ENCODE results near the gene OXSR1. TPM values are rescaled to one million over a fixed set of nuclear protein-coding genes. Genes with fewer than 3 reads are reported as not detected.
"Not testable (repeated sequence)": the region's sequence is repeated elsewhere in the genome, so short reads cannot be mapped to it uniquely, and the experiment has no call there.

OXSR1 gene
- total RNA-seq, 2 experiments from 2014 or later: 53.7 to 56.0 TPM

GRCh38 chr3:38229036-38229435, 63.7 kb downstream of the OXSR1 start:
- no peaks in the 10 kb centered on the region for H3K27me3 Mint-ChIP-seq
- ChIA-PET CTCF (no interaction called here), POLR2A (interaction anchor here (0.8 kb wide), 1 partner anchor 45 kb away, joined by 7 read pairs; no protein-coding TSS in a partner anchor)
- H3K27ac Mint-ChIP-seq: no peak overlapping the region
- intact Hi-C loops (cut with DNase I, micrococcal nuclease): no loop called here
- ATAC-seq (no peak), DNase-seq (no peak)
- no peak overlapping the region for H3K4me3 Mint-ChIP-seq
- peaks cover 9% of the 10 kb centered on the region for H3K4me1 Mint-ChIP-seq
- H3K36me3 Mint-ChIP-seq (ENCODE audit: low read depth): peaks cover 56% of the 10 kb centered on the region
- no peaks in the 10 kb centered on the region for H3K9me3 Mint-ChIP-seq (ENCODE audit: low read depth)

DNA sequence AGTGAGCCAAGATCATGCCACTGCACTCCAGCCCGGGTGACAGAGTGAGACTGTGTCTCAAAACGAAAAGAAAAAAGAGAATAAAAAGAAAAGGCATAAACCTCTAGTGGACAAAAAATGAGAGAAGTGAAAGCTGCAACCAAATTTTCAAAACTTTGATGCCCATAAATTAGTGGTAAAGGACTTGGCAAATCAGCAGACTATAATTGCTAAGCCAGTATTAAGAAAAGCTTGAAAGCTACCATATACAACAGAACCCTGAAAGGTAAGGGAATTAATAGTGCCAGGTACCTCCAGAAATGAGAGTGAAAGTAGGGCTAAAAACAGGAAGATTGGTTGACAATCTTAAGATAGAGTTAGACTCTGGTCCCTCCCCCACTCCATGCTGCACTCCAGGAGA, 67.4 kb downstream of the OXSR1 start:
- Mint-ChIP-seq H3K36me3 (ENCODE audit: low read depth) (peaks cover 68% of the 10 kb centered on the region), H3K27ac (no peak overlapping the region), H3K27me3 (no peaks in the 10 kb centered on the region), H3K4me1 (no peaks in the 10 kb centered on the region), H3K4me3 (no peak overlapping the region), H3K9me3 (ENCODE audit: low read depth) (peaks cover 16% of the 10 kb centered on the region)
- ChIA-PET CTCF (interaction anchor here (0.6 to 1.0 kb wide), 2 partner anchors 265 to 1335 kb away, joined by 3 read pairs; no protein-coding TSS in a partner anchor), POLR2A (no interaction called here)
- intact Hi-C loops (cut with DNase I, micrococcal nuclease): no loop called here
- no peak for DNase-seq
- no peak for ATAC-seq

DNA sequence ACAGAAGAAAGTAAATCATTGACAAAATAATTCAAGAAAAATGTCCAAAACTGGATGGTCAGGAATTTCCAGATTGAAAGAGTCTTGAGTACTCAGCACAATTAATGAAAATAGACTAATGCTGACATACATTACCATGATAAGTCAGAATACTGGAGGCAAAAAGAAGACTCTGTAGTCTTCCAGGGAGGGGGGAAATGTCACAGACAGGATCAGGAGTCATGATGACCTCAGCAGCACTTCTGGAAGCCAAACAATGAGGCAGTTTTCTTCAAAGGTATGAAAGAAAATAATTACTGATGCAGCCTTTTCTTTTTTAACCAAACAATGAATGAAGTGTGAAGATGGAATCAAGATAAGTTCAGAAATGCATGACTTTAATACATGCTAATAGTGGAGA, 70.1 kb downstream of the OXSR1 start:
- Mint-ChIP-seq H3K4me3 (no peak overlapping the region), H3K27me3 (no peaks in the 10 kb centered on the region), H3K9me3 (ENCODE audit: low read depth) (peaks cover 27% of the 10 kb centered on the region), H3K36me3 (ENCODE audit: low read depth) (peaks cover 84% of the 10 kb centered on the region), H3K27ac (no peak overlapping the region), H3K4me1 (no peaks in the 10 kb centered on the region)
- ChIA-PET POLR2A (no interaction called here), CTCF (no interaction called here)
- DNase-seq (no peak), ATAC-seq (no peak)
- intact Hi-C loops (cut with DNase I, micrococcal nuclease): no loop called here

DNA sequence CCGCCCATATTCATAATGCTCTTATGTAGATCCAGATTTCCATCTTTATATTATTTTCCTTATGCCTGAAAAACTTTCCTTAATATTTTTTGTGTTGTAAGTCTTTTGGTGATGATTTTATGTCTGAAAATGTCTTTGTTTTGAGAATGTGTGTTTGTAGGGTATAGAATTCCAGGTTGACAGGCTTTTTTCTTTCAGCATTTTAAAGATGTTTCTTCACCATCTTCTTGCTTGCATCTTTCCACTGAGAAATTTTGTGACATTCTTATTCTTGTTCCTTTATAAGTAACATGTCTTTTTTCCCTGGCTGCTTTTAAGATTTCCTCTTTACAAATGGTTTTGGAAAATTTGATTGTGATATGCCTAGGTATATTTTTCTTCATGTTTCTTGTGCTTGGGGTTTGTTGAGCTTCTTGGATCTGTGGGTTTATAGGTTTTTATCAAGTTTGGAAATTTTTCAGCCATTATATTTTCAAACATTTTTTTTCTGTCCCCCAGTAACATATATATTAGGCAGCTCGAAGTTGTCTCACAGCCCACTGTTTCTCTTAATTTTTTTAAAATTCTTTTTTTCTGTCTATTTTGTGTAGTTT, 73.2 kb downstream of the OXSR1 start:
- Mint-ChIP-seq H3K4me1 (no peaks in the 10 kb centered on the region), H3K4me3 (no peak overlapping the region), H3K9me3 (ENCODE audit: low read depth) (peaks cover 27% of the 10 kb centered on the region), H3K27me3 (no peaks in the 10 kb centered on the region), H3K27ac (no peak overlapping the region), H3K36me3 (ENCODE audit: low read depth) (peaks cover 75% of the 10 kb centered on the region)
- intact Hi-C loops (cut with DNase I, micrococcal nuclease): no loop called here
- DNase-seq: no peak
- CTCF ChIA-PET: interaction anchor here (0.7 to 1.7 kb wide), 4 partner anchors 18 to 122 kb away, joined by 3 to 6 read pairs (median 4); no protein-coding TSS in a partner anchor
- POLR2A ChIA-PET: no interaction called here
- no peak for ATAC-seq

- H3K4me3 Mint-ChIP-seq; intact Hi-C loops (cut with DNase I, micrococcal nuclease); ATAC-seq; H3K27me3 Mint-ChIP-seq; DNase-seq; H3K4me1 Mint-ChIP-seq; H3K27ac Mint-ChIP-seq; H3K9me3 Mint-ChIP-seq (ENCODE audit: low read depth); POLR2A ChIA-PET: not testable (repeated sequence)
- CTCF ChIA-PET: interaction anchor here (0.9 kb wide), 1 partner anchor 15 kb away, joined by 3 read pairs; no protein-coding TSS in a partner anchor
- peaks cover 58% of the 10 kb centered on the region for H3K36me3 Mint-ChIP-seq (ENCODE audit: low read depth)
These were observed 77.5 kb downstream of the OXSR1 start for GRCh38 chr3:38242812-38243211.

GRCh38 chr3:38245930-38246329, 80.6 kb downstream of the OXSR1 start:
- Mint-ChIP-seq H3K4me3 (no peak overlapping the region), H3K4me1 (no peaks in the 10 kb centered on the region), H3K9me3 (ENCODE audit: low read depth) (no peaks in the 10 kb centered on the region), H3K27ac (no peak overlapping the region), H3K27me3 (no peaks in the 10 kb centered on the region), H3K36me3 (ENCODE audit: low read depth) (peaks cover 45% of the 10 kb centered on the region)
- ATAC-seq: no peak
- no peak for DNase-seq
- ChIA-PET POLR2A (no interaction called here), CTCF (no interaction called here)
- intact Hi-C loops (cut with DNase I, micrococcal nuclease): no loop called here

DNA sequence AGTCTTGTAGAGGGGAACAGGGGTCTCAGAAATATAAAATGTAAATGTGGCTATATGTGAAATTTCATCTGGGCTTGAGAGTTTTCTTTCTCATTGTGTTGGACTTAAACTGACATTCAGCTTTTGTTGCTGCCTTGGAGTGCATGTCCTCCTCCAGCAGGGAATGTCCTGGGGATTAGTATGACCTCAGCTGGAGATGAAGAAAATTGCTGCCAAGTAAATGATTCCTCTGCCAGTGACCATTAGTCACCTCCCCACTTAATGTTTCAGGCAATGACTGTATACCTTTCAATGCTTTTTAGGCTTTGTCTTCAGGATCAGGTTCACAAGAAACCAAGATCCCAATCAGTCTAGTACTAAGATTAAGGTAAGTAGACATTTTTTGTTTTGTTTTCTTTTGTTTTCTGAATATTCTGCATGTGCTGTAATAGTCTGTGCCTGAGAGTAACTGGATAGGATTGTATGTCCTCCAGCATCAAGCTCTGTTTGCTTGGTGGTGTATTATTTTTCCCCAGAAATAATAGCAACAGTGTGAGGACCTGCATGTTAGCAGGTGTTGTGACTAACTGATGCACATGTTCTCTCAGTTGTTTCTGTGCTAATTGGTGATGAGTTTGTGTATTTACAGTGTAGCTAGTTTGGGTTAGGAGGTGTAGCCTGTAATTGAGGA, 82.2 kb downstream of the OXSR1 start:
- DNase-seq (no peak), ATAC-seq (no peak)
- no peaks in the 10 kb centered on the region for H3K9me3 Mint-ChIP-seq (ENCODE audit: low read depth)
- ChIA-PET CTCF (no interaction called here), POLR2A (no interaction called here)
- H3K4me1 Mint-ChIP-seq: no peaks in the 10 kb centered on the region
- intact Hi-C loops (cut with DNase I, micrococcal nuclease): no loop called here
- H3K36me3 Mint-ChIP-seq (ENCODE audit: low read depth): peaks cover 54% of the 10 kb centered on the region
- no peak overlapping the region for H3K4me3 Mint-ChIP-seq
- no peak overlapping the region for H3K27ac Mint-ChIP-seq
- H3K27me3 Mint-ChIP-seq: no peaks in the 10 kb centered on the region

DNA sequence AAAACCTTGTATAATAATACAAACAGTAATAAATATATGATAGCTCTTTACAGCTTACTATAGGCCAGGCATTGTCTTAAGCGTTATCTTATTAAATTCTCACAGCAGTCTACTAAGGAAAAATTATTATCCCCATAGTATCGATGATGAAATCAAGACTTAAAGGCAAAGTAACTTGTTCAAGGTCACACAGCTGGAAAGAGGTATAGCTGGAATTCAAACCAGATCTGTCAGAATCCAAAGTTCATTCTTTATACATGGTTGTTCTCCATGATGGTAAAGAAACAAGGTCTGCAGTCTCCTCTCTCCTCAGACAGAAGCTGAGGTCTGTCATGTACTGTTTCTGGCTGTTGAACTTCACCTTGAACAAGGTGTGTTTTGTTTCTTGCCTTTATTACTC, 84.9 kb downstream of the OXSR1 start:
- ATAC-seq: no peak
- ChIA-PET POLR2A (no interaction called here), CTCF (interaction anchor here (0.5 kb wide), 1 partner anchor 16 kb away, joined by 5 read pairs; no protein-coding TSS in a partner anchor)
- no peaks in the 10 kb centered on the region for H3K9me3 Mint-ChIP-seq (ENCODE audit: low read depth)
- H3K4me3 Mint-ChIP-seq: no peak overlapping the region
- H3K36me3 Mint-ChIP-seq (ENCODE audit: low read depth): peaks cover 68% of the 10 kb centered on the region
- peaks cover 17% of the 10 kb centered on the region for H3K4me1 Mint-ChIP-seq
- DNase-seq: no peak
- intact Hi-C loops (cut with DNase I, micrococcal nuclease): no loop called here
- no peaks in the 10 kb centered on the region for H3K27me3 Mint-ChIP-seq
- H3K27ac Mint-ChIP-seq: no peak overlapping the region

GRCh38 chr3:38251197-38251596, 85.9 kb downstream of the OXSR1 start:
- ChIA-PET POLR2A (no interaction called here), CTCF (interaction anchor here (0.5 kb wide), 1 partner anchor 15 kb away, joined by 3 read pairs; no protein-coding TSS in a partner anchor)
- H3K4me3 Mint-ChIP-seq: no peak overlapping the region
- intact Hi-C loops (cut with DNase I, micrococcal nuclease): no loop called here
- no peaks in the 10 kb centered on the region for H3K9me3 Mint-ChIP-seq (ENCODE audit: low read depth)
- ATAC-seq: no peak
- H3K4me1 Mint-ChIP-seq: peaks cover 25% of the 10 kb centered on the region
- peaks cover 69% of the 10 kb centered on the region for H3K36me3 Mint-ChIP-seq (ENCODE audit: low read depth)
- H3K27me3 Mint-ChIP-seq: no peaks in the 10 kb centered on the region
- DNase-seq: no peak
- no peak overlapping the region for H3K27ac Mint-ChIP-seq

DNA sequence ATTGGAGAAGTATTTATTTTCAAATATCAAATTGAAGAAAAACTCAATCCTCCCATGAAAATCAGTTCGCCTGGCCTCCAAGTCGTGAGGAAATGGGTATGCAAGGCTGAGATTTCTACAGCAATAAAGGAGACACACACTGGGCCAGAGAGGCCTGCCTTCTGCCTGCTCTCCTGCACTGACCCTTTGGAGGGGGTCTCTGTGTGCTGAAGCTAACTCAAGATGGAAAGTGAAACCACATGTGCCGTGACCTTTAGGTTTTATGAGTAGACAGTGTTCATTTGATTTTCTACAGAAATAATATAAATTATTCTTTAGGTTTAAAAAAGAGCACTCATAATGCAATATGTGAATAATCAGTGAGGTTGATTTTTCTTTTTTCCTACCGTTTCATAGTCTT, 88.4 kb downstream of the OXSR1 start:
- no peak for DNase-seq
- Mint-ChIP-seq H3K4me1 (peaks cover 42% of the 10 kb centered on the region), H3K27ac (no peak overlapping the region), H3K36me3 (ENCODE audit: low read depth) (peaks cover 55% of the 10 kb centered on the region), H3K4me3 (no peak overlapping the region), H3K9me3 (ENCODE audit: low read depth) (no peaks in the 10 kb centered on the region), H3K27me3 (no peaks in the 10 kb centered on the region)
- POLR2A ChIA-PET: no interaction called here
- ATAC-seq: no peak
- CTCF ChIA-PET: no interaction called here
- intact Hi-C loops (cut with DNase I, micrococcal nuclease): no loop called here

- intact Hi-C loops (cut with DNase I, micrococcal nuclease): no loop called here
- peak; percentile 67 for ATAC-seq
These were observed 89.5 kb downstream of the OXSR1 start for GRCh38 chr3:38254872-38255271.

DNA sequence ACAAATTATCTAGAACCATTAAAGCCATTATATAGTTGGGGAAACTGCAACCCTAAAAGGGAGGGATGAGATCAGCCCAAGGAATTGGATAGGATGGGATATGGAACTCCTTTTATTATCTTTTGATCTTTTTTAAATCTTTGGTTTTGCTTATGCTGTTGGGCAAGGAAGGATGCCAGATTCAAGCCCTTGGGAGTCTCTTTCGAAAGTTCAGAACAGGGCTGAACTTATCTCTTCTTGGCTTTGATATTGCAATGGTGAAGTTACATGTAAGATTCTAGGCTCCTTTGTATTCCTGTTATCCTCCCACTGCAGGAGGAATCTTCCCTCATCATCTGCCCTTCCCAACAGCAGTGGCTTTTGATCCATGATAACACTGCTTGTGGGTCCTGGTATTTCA, 90.3 kb downstream of the OXSR1 start:
- POLR2A ChIA-PET: no interaction called here
- H3K4me1 Mint-ChIP-seq: peaks cover 51% of the 10 kb centered on the region
- intact Hi-C loops (cut with DNase I, micrococcal nuclease): no loop called here

More at GRCh38 chr3:38254872-38255271, 89.5 kb downstream of the OXSR1 start:
- peaks cover 45% of the 10 kb centered on the region for H3K4me1 Mint-ChIP-seq
- H3K9me3 Mint-ChIP-seq (ENCODE audit: low read depth): no peaks in the 10 kb centered on the region
- H3K36me3 Mint-ChIP-seq (ENCODE audit: low read depth): peaks cover 47% of the 10 kb centered on the region
- POLR2A ChIA-PET: no interaction called here
- H3K27ac Mint-ChIP-seq: no peak overlapping the region
- DNase-seq: peak; percentile 16
- H3K4me3 Mint-ChIP-seq: no peak overlapping the region
- no peaks in the 10 kb centered on the region for H3K27me3 Mint-ChIP-seq
- CTCF ChIA-PET: no interaction called here

More for the DNA sequence above, 90.3 kb downstream of the OXSR1 start:
- CTCF ChIA-PET: interaction anchor here (0.6 to 0.7 kb wide), 2 partner anchors 113 to 227 kb away, joined by 3 to 5 read pairs; no protein-coding TSS in a partner anchor
- ATAC-seq (no peak), DNase-seq (no peak)
- Mint-ChIP-seq H3K27ac (no peak overlapping the region), H3K4me3 (no peak overlapping the region), H3K9me3 (ENCODE audit: low read depth) (no peaks in the 10 kb centered on the region), H3K36me3 (ENCODE audit: low read depth) (peaks cover 49% of the 10 kb centered on the region), H3K27me3 (no peaks in the 10 kb centered on the region)
